HL-60 (cell line): ENCODE results near the gene TMTC1.

Experiments used
- GABPA ChIP-seq: IDR thresholded peaks from 2 replicates; pipeline ENCODE4 v1.6.1; 2012; ENCODE audit warnings: low read depth
- POLR2AphosphoS5 ChIP-seq: IDR thresholded peaks from 2 replicates; pipeline ENCODE4 v1.6.1; 2012; ENCODE audit warnings: low read depth
- TF ChIP-seq, protein P1 (sequence below): IDR thresholded peaks from one replicate; pipeline ENCODE4 v1.5.1; 2011; ENCODE audit warnings: low read length, control low read depth, inconsistent platforms; ENCODE audit not compliant: insufficient read depth

DNA sequence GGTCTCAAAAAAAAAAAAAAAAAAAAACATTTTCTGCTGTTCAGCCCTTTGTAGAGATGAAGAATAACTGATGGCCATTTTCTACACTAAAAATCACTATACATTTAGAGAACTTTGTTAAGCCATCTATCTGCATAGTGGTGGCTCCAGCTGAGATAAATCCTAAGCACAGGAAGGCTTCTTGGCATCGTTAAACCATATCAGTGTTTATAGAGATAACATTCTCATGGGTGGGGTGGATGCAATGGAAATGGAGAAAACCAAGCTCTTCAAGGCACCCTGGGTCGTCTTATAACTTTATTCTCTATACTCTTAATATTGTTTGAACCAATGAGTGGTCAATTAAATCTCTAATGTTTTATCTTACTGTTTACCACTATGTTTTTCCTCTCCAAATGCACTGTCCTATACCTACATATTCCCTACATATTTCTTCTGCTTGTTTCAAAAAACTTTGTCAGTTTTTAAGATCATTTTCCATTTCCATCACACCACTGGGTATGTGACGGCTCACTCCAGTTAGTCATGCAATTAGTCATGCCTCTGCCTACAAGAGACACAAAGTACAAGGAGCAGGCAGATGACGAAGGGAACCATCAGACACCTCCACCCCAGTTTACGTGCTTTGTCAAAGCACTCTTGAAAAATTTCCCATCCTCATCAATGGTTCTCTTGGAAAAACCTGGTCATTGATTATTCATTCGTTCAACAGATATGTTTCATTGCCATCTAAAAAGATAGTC, 166.9 kb downstream of the TMTC1 start:
- TF ChIP-seq, protein P1, sequence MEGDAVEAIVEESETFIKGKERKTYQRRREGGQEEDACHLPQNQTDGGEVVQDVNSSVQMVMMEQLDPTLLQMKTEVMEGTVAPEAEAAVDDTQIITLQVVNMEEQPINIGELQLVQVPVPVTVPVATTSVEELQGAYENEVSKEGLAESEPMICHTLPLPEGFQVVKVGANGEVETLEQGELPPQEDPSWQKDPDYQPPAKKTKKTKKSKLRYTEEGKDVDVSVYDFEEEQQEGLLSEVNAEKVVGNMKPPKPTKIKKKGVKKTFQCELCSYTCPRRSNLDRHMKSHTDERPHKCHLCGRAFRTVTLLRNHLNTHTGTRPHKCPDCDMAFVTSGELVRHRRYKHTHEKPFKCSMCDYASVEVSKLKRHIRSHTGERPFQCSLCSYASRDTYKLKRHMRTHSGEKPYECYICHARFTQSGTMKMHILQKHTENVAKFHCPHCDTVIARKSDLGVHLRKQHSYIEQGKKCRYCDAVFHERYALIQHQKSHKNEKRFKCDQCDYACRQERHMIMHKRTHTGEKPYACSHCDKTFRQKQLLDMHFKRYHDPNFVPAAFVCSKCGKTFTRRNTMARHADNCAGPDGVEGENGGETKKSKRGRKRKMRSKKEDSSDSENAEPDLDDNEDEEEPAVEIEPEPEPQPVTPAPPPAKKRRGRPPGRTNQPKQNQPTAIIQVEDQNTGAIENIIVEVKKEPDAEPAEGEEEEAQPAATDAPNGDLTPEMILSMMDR, result no peak
- no peak for TF ChIP-seq GABPA
- TF ChIP-seq POLR2AphosphoS5, result no peak
